PC-3 (cell line): ENCODE data around the gene SMARCA4. TPM values are rescaled to one million over a fixed set of nuclear protein-coding genes. Genes with fewer than 3 reads are reported as not detected.

ENCODE experiments used
- ATAC-seq: fragments of 200-7000 bp; cut with Tn5 transposase; 2 replicates; pipeline ENCODE4 v1.9.1; 2020; ENCODE audit warnings: mild to moderate bottlenecking, moderate library complexity
- BruUV-seq: library from RNA; stranded (reverse); fragments of 400-500 nt; replicated peaks from 2 replicates; lab custom pipeline; 2021; lab: Mats Ljungman, UMichigan
- CTCF ChIA-PET: fragments of 300-600 bp; sonication (Branson Sonifier 250); formaldehyde crosslinking; loops from one replicate; lab custom pipeline; 2022; ENCODE audit warnings: antibody characterized with exemption; lab: Charles Lee
- POLR2A ChIA-PET: fragments of 300-600 bp; sonication (Branson Sonifier 250); formaldehyde crosslinking; loops from one replicate; lab custom pipeline; 2022; ENCODE audit warnings: antibody characterized with exemption; ENCODE audit not compliant: unreplicated experiment; lab: Charles Lee
- DNase-seq: peaks from one replicate; pipeline ENCODE4 v3.0.0-alpha.2; 2015
- H2AFZ ChIP-seq: fragments of 300-600 bp; sonication (generic); 2 replicates; pipeline ENCODE4 v1.6.0; 2016; ENCODE audit warnings: antibody characterized with exemption, low read length
- H3F3A ChIP-seq: fragments of 300-600 bp; sonication (generic); one replicate; pipeline ENCODE4 v1.6.0; 2017; ENCODE audit warnings: antibody characterized with exemption, low read length, control low read depth, mild to moderate bottlenecking; ENCODE audit not compliant: unreplicated experiment
- H3K27ac ChIP-seq: fragments of 300-600 bp; sonication (generic); 2 replicates; pipeline ENCODE4 v1.5.1; 2016; ENCODE audit warnings: mild to moderate bottlenecking, low read length
- H3K27me3 ChIP-seq: fragments of 300-600 bp; sonication (generic); 2 replicates; pipeline ENCODE4 v1.6.1; 2016; ENCODE audit warnings: low read length, mixed read lengths
- H3K36me3 ChIP-seq: fragments of 300-600 bp; sonication (generic); 2 replicates; pipeline ENCODE4 v1.6.1; 2016; ENCODE audit warnings: low read depth, mixed run types, low read length, mixed read lengths
- H3K4me1 ChIP-seq: fragments of 300-600 bp; sonication (generic); 2 replicates; pipeline ENCODE4 v1.5.1; 2016; ENCODE audit warnings: low read length; ENCODE audit not compliant: insufficient read depth
- H3K4me2 ChIP-seq: fragments of 300-600 bp; sonication (generic); 2 replicates; pipeline ENCODE4 v1.6.0; 2016; ENCODE audit warnings: low read length
- H3K4me3 ChIP-seq: fragments of 300-600 bp; sonication (generic); 2 replicates; pipeline ENCODE4 v1.5.1; 2016; ENCODE audit warnings: mild to moderate bottlenecking, low read length, mixed read lengths
- H3K79me2 ChIP-seq: fragments of 300-600 bp; sonication (generic); 2 replicates; pipeline ENCODE4 v1.6.1; 2017; ENCODE audit warnings: low read length, mixed read lengths
- H3K9ac ChIP-seq: fragments of 300-600 bp; sonication (generic); 2 replicates; pipeline ENCODE4 v1.6.0; 2016; ENCODE audit warnings: mild to moderate bottlenecking, low read length
- H3K9me2 ChIP-seq: fragments of 300-600 bp; sonication (generic); replicated peaks from 2 replicates; pipeline ENCODE4 v1.6.1; 2016; ENCODE audit warnings: mixed run types, low read length, mixed read lengths
- H3K9me3 ChIP-seq: fragments of 300-600 bp; sonication (generic); 2 replicates; pipeline ENCODE4 v1.6.1; 2016; ENCODE audit warnings: low read length, mixed read lengths
- H4K20me1 ChIP-seq: fragments of 300-600 bp; sonication (generic); 2 replicates; pipeline ENCODE4 v1.6.1; 2016; ENCODE audit warnings: low read length, mixed read lengths
- EZH2 ChIP-seq: fragments of 300-600 bp; sonication (generic); IDR thresholded peaks from one replicate; pipeline ENCODE4 v1.6.1; 2017; ENCODE audit warnings: antibody characterized with exemption, mild to moderate bottlenecking, low read length; ENCODE audit not compliant: unreplicated experiment
- EZH2phosphoT487 ChIP-seq: fragments of 300-600 bp; sonication (generic); IDR thresholded peaks from 2 replicates; pipeline ENCODE4 v1.6.1; 2018; ENCODE audit warnings: mild to moderate bottlenecking, antibody characterized with exemption, low read length, borderline replicate concordance
- intact Hi-C: fragments of 100-400 bp; cut with micrococcal nuclease; formaldehyde crosslinking; loops from 2 replicates; pipeline ENCODE4 v1.9.0; 2023
- total RNA-seq: library from RNA; depleted of rRNA; stranded (reverse); fragments of >200 nt; gene quantifications from 2 replicates; pipeline ENCODE4 v1.2.3, GENCODE V29; 2014
- TF ChIP-seq, protein P1 (sequence below): fragments of 300-600 bp; sonication (generic); conservative IDR thresholded peaks from 2 replicates; pipeline ENCODE4 v1.5.1; 2017; ENCODE audit warnings: antibody characterized with exemption, low read depth, mild to moderate bottlenecking, low read length

The SMARCA4 gene
- total RNA-seq, 1 experiment from 2014 or later = 197 TPM

GRCh38 chr19:10975374-10976130, 14.7 kb downstream of the SMARCA4 start:
- Histone ChIP-seq H3K4me2 (no peak overlapping the region), H4K20me1 (peaks cover 54% of the 10 kb centered on the region), H3K9me3 (no peaks in the 10 kb centered on the region), H3K79me2 (peaks cover 95% of the 10 kb centered on the region), H3K9ac (no peak overlapping the region), H3K9me2 (no peaks in the 10 kb centered on the region), H3F3A (no peaks in the 10 kb centered on the region), H3K27me3 (no peaks in the 10 kb centered on the region), H3K4me1 (no peaks in the 10 kb centered on the region), H3K4me3 (no peak overlapping the region), H3K27ac (no peak overlapping the region), H3K36me3 (no peaks in the 10 kb centered on the region), H2AFZ (no peak overlapping the region)
- POLR2A ChIA-PET = no interaction called here
- intact Hi-C loops = loop anchor here (5.0 kb wide), 1 partner anchor 38 kb away; no protein-coding TSS in a partner anchor
- CTCF ChIA-PET = no interaction called here
- ATAC-seq (no peak), DNase-seq (no peak)
- no peak for TF ChIP-seq EZH2
- TF ChIP-seq, protein P1, sequence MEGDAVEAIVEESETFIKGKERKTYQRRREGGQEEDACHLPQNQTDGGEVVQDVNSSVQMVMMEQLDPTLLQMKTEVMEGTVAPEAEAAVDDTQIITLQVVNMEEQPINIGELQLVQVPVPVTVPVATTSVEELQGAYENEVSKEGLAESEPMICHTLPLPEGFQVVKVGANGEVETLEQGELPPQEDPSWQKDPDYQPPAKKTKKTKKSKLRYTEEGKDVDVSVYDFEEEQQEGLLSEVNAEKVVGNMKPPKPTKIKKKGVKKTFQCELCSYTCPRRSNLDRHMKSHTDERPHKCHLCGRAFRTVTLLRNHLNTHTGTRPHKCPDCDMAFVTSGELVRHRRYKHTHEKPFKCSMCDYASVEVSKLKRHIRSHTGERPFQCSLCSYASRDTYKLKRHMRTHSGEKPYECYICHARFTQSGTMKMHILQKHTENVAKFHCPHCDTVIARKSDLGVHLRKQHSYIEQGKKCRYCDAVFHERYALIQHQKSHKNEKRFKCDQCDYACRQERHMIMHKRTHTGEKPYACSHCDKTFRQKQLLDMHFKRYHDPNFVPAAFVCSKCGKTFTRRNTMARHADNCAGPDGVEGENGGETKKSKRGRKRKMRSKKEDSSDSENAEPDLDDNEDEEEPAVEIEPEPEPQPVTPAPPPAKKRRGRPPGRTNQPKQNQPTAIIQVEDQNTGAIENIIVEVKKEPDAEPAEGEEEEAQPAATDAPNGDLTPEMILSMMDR = no peak
- TF ChIP-seq EZH2phosphoT487 = no peak
- no TSS peak for BruUV-seq

GRCh38 chr19:10976131-10976892, 15.5 kb downstream of the SMARCA4 start:
- Histone ChIP-seq H3K4me3 (no peak overlapping the region), H2AFZ (no peak overlapping the region), H3K27me3 (no peaks in the 10 kb centered on the region), H3K27ac (no peak overlapping the region), H3K9ac (no peak overlapping the region), H3K9me3 (no peaks in the 10 kb centered on the region), H3F3A (no peaks in the 10 kb centered on the region), H3K4me1 (no peaks in the 10 kb centered on the region), H3K4me2 (no peak overlapping the region), H3K79me2 (peaks cover 95% of the 10 kb centered on the region), H4K20me1 (peaks cover 55% of the 10 kb centered on the region), H3K9me2 (no peaks in the 10 kb centered on the region), H3K36me3 (no peaks in the 10 kb centered on the region)
- DNase-seq (no peak), ATAC-seq (no peak)
- ChIA-PET POLR2A (no interaction called here), CTCF (interaction anchor here (0.7 kb wide), 1 partner anchor 85 kb away, joined by 11 read pairs; no protein-coding TSS in a partner anchor)
- BruUV-seq = no TSS peak
- intact Hi-C loops = loop anchor here (5.0 kb wide), 1 partner anchor 39 kb away; no protein-coding TSS in a partner anchor
- TF ChIP-seq, protein P1 = no peak
- TF ChIP-seq EZH2 (no peak), EZH2phosphoT487 (no peak)

DNA sequence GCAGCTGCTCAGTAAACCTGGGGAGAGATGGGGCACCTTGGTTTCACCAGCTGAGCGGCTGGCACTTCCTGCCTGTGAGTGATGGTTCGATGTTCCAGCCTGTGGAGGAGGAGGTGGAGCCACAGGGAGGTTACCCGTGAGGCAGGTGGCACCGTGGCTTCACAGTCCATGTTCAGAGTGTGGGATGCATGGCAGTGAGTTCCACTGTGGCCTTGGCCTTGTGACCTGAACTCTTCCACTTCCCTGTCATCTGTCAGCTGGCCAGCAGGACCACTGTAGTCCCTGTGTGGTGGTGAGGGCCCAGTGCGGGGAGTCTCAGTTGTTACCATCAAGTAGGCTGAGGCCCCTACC, 16.9 kb downstream of the SMARCA4 start:
- H3K27ac ChIP-seq = no peak overlapping the region
- H3K9me3 ChIP-seq = no peaks in the 10 kb centered on the region
- no peaks in the 10 kb centered on the region for H3K4me1 ChIP-seq
- H3K9me2 ChIP-seq = no peaks in the 10 kb centered on the region
- H3K9ac ChIP-seq = no peak overlapping the region
- H4K20me1 ChIP-seq = peaks cover 52% of the 10 kb centered on the region
- H3K4me3 ChIP-seq = no peak overlapping the region
- no peaks in the 10 kb centered on the region for H3F3A ChIP-seq
- ChIA-PET CTCF (no interaction called here), POLR2A (no interaction called here)
- peaks cover 94% of the 10 kb centered on the region for H3K79me2 ChIP-seq
- intact Hi-C loops = loop anchor here (5.0 kb wide), 1 partner anchor 40 kb away; no protein-coding TSS in a partner anchor
- no peak overlapping the region for H2AFZ ChIP-seq
- H3K27me3 ChIP-seq = no peaks in the 10 kb centered on the region
- BruUV-seq = no TSS peak
- DNase-seq = no peak
- TF ChIP-seq EZH2 = no peak
- no peak for TF ChIP-seq EZH2phosphoT487
- TF ChIP-seq, protein P1 = no peak
- no peaks in the 10 kb centered on the region for H3K36me3 ChIP-seq
- no peak overlapping the region for H3K4me2 ChIP-seq
- ATAC-seq = no peak
